HepG2 (cell line): ENCODE measurements around the gene YBX2. TPM values are rescaled to one million over a fixed set of nuclear protein-coding genes. Genes with fewer than 3 reads are reported as not detected.
A peak's percentile ranks its signal among the peaks of the same experiment; 100 is the strongest.

ENCODE experiments used
- ATF7-NPFF ChIP-seq: sonication (generic); formaldehyde crosslinking; IDR thresholded peaks from 2 replicates; pipeline ENCODE4 v1.8.1; 2023; ENCODE audit warnings: mild to moderate bottlenecking, low read depth, missing genetic modification reagents, moderate library complexity
- MTF1 ChIP-seq: sonication (generic); formaldehyde crosslinking; IDR thresholded peaks from 2 replicates; pipeline ENCODE4 v1.5.0; 2020; ENCODE audit warnings: missing genetic modification reagents
- NFIC ChIP-seq: IDR thresholded peaks from 2 replicates; pipeline ENCODE4 v1.6.1; 2012; ENCODE audit warnings: mild to moderate bottlenecking, low read length, inconsistent platforms
- THYN1 ChIP-seq: sonication (generic); formaldehyde crosslinking; IDR thresholded peaks from 2 replicates; pipeline ENCODE4 v1.8.1; 2023; ENCODE audit warnings: low read depth, mild to moderate bottlenecking, moderate library complexity, missing genetic modification reagents, borderline replicate concordance
- TSC22D2 ChIP-seq: sonication (generic); formaldehyde crosslinking; IDR thresholded peaks from 2 replicates; pipeline ENCODE4 v1.5.1; 2020; ENCODE audit warnings: missing genetic modification reagents, mild to moderate bottlenecking, borderline replicate concordance
- ZFP37 ChIP-seq: sonication (generic); formaldehyde crosslinking; IDR thresholded peaks from 2 replicates; pipeline ENCODE4 v1.4.0; 2020; ENCODE audit warnings: missing genetic modification reagents, borderline replicate concordance
- ZFYVE20 ChIP-seq: sonication (generic); formaldehyde crosslinking; IDR thresholded peaks from 2 replicates; pipeline ENCODE4 v1.8.0; 2023; ENCODE audit warnings: low read depth, mild to moderate bottlenecking, moderate library complexity, missing genetic modification reagents, borderline replicate concordance
- ZHX2 ChIP-seq, 2 experiments: sonication (generic) in 1 of 2; formaldehyde crosslinking in 1 of 2; IDR thresholded peaks; 2 replicates each; pipeline versions ENCODE4 v1.6.1 to v1.9.0; 2014 to 2022; ENCODE audit warnings: antibody characterized with exemption in 1 of 2, borderline replicate concordance in 1 of 2, inconsistent platforms in 1 of 2, low read depth in 1 of 2, missing genetic modification reagents in 1 of 2
- ZNF180 ChIP-seq: sonication (generic); formaldehyde crosslinking; IDR thresholded peaks from 2 replicates; pipeline ENCODE4 v1.4.0; 2020; ENCODE audit warnings: low read depth, missing genetic modification reagents, borderline replicate concordance
- ZNF569 ChIP-seq: sonication (generic); formaldehyde crosslinking; IDR thresholded peaks from 2 replicates; pipeline ENCODE4 v1.5.0; 2020; ENCODE audit warnings: mild to moderate bottlenecking, missing genetic modification reagents, moderate library complexity, borderline replicate concordance
- polyA plus RNA-seq, 8 experiments: library from polyadenylated mRNA; depleted of rRNA in 3 of 8; stranded (reverse) in 7 of 8; unstranded in 1 of 8; fragments of >200 nt; fragmentation: Illumina TruSeq in 4 of 8; extraction: Trizol in 4 of 8; gene quantifications; 2 replicates each; pipeline versions ENCODE4 v1.2.1 to v1.2.3, GENCODE V29; 2011 to 2016; ENCODE audit warnings: low read depth in 4 of 8, missing spikeins in 1 of 8, mixed read lengths in 1 of 8; ENCODE audit not compliant: insufficient read depth in 1 of 8
- total RNA-seq, 5 experiments: library from RNA; depleted of rRNA; stranded (reverse); fragments of >200 nt; fragmentation: Illumina TruSeq; extraction: Trizol; gene quantifications; 2 replicates each; pipeline ENCODE4 v1.2.3, GENCODE V29; 2016; ENCODE audit warnings: low read depth in 1 of 5
- TF ChIP-seq, protein P1 (sequence below), 2 experiments: sonication (generic) in 1 of 2; formaldehyde crosslinking in 1 of 2; IDR thresholded peaks; 2 replicates each; pipeline versions ENCODE4 v1.4.0 to v1.6.1; 2016 to 2020; ENCODE audit warnings: borderline replicate concordance in 1 of 2, low read depth in 1 of 2, mild to moderate bottlenecking in 1 of 2, missing genetic modification reagents in 1 of 2
- TF ChIP-seq, protein P2 (sequence below): sonication (generic); formaldehyde crosslinking; conservative IDR thresholded peaks from 2 replicates; pipeline ENCODE4 v1.8.0; 2022; ENCODE audit warnings: mild to moderate bottlenecking, moderate library complexity, missing genetic modification reagents
- TF ChIP-seq, protein P3 (sequence below): sonication (generic); formaldehyde crosslinking; IDR thresholded peaks from 2 replicates; pipeline ENCODE4 v1.4.0; 2020; ENCODE audit warnings: missing genetic modification reagents

The YBX2 gene
- total and polyA plus RNA-seq, 2 of the 13 experiments (the other 11 are each of a cell fraction or from before 2014, with no cell fraction given) = 0.12 to 0.22 TPM

DNA sequence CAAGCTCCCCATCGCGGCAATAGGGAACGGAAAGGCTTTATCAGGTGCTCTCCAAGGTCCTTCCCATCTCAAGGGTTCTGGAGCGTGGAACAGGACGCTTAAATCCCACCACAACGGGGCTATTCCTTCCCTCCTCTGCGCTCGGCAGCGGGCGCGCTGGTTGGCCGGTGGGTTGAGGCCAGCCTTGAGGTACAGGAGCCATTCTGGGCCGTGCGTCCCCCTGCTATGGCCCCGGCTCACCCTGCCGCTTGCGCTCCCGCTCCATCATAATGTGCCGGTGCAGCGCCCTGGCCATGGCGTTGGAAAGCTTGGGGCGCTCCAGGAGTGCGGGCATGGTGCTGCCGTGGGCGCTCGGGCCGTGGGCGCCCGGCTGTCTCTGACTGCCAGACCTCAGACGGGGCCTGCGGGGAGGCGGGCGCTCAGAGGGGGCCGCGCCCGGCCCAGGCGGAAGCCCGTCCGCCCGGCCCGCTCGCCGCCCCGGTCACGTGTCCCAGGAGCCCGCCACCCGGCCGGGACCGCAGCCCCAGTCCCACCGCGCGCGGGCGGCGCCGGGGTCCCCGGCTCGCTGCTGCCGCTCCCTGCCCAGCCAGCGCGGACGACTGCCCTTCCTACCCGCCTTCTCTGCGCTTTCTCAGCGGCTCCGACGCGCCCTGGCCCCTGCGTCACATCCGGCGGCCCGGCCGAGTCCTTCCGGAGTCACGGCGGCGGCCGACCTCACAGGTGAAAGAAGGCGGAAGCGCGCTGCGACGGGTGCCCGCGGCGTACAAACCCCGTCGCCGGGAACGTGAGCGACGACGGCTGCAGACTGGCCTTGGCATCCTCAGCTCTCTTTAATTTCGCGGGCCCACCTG lies 20.5 kb upstream of the YBX2 start, which contains the start of gene GPS2 (continued):
- TF ChIP-seq, protein P1, sequence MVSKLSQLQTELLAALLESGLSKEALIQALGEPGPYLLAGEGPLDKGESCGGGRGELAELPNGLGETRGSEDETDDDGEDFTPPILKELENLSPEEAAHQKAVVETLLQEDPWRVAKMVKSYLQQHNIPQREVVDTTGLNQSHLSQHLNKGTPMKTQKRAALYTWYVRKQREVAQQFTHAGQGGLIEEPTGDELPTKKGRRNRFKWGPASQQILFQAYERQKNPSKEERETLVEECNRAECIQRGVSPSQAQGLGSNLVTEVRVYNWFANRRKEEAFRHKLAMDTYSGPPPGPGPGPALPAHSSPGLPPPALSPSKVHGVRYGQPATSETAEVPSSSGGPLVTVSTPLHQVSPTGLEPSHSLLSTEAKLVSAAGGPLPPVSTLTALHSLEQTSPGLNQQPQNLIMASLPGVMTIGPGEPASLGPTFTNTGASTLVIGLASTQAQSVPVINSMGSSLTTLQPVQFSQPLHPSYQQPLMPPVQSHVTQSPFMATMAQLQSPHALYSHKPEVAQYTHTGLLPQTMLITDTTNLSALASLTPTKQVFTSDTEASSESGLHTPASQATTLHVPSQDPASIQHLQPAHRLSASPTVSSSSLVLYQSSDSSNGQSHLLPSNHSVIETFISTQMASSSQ (IDR thresholded peaks at IDR 0.05; ENCODE audit: low read depth) = no peak; the same call in 1 of the 2 replicates
- TF ChIP-seq, protein P1 (CRISPR knock-in tag; IDR thresholded peaks at IDR 0.05; ENCODE audit: borderline replicate concordance) = no peak; the same call in 1 of the 2 replicates
- TF ChIP-seq ZNF569 (CRISPR knock-in tag) (no peak), ZNF180 (CRISPR knock-in tag) (no peak), ZFYVE20 (no peak), MTF1 (no peak), THYN1 (peak; percentile 37; the same call in 1 of the 2 replicates), ZFP37 (CRISPR knock-in tag) (peak; percentile 52; the same call in 1 of the 2 replicates), ZHX2 (IDR thresholded peaks at IDR 0.05; ENCODE audit: low read depth) (peak; percentile 91), ZHX2 (CRISPR knock-in tag; IDR thresholded peaks at IDR 0.05; ENCODE audit: borderline replicate concordance) (no peak), TSC22D2 (peak; percentile 86; the same call in 1 of the 2 replicates), ATF7-NPFF (CRISPR knock-in tag) (peak; percentile 34; the same call in 1 of the 2 replicates), NFIC (no peak)
- TF ChIP-seq, protein P2, sequence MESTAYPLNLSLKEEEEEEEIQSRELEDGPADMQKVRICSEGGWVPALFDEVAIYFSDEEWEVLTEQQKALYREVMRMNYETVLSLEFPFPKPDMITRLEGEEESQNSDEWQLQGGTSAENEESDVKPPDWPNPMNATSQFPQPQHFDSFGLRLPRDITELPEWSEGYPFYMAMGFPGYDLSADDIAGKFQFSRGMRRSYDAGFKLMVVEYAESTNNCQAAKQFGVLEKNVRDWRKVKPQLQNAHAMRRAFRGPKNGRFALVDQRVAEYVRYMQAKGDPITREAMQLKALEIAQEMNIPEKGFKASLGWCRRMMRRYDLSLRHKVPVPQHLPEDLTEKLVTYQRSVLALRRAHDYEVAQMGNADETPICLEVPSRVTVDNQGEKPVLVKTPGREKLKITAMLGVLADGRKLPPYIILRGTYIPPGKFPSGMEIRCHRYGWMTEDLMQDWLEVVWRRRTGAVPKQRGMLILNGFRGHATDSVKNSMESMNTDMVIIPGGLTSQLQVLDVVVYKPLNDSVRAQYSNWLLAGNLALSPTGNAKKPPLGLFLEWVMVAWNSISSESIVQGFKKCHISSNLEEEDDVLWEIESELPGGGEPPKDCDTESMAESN = peak; percentile 85
- TF ChIP-seq, protein P3, sequence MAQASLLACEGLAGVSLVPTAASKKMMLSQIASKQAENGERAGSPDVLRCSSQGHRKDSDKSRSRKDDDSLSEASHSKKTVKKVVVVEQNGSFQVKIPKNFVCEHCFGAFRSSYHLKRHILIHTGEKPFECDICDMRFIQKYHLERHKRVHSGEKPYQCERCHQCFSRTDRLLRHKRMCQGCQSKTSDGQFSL = 0 out of 2 replicates have a peak, but pooled peaks have one; percentile 36
